ENCODE results near the gene SPACDR.

DNA sequence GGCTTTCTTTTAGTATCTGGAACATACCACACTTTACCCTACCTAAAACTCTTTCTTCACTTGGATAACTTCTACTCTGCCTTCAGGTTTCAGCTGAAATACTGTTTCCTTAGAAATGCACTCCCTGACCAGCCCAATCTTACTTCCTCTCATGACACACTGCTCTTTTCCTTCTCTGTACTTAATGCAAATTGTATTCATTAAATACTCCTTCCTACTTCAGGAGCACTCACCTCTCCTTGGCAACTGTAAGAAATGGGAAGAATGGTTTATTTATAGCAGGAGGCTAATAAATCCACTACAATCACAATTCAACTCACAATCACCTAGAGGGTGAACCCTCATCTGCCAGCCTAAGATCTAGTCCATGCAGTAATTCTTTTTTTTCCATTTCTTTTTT is 50.7 kb downstream of the SPACDR start:
- TF ChIP-seq CTCF (IDR thresholded peaks at IDR 0.05) (no peak), POLR2A (IDR thresholded peaks at IDR 0.05; ENCODE audit: low read depth) (no peak), POLR2AphosphoS5 (IDR thresholded peaks at IDR 0.05) (no peak)

All from esophagus muscularis mucosa (tissue), 3 donors.